ENCODE results near the gene ZNF30. TPM values are rescaled to one million over a fixed set of nuclear protein-coding genes. Genes with fewer than 3 reads are reported as not detected.

Gene ZNF30
- total and polyA plus RNA-seq, 2 of the 4 experiments (the other 2 are of a cell fraction), result 1.3 to 2.9 TPM

DNA sequence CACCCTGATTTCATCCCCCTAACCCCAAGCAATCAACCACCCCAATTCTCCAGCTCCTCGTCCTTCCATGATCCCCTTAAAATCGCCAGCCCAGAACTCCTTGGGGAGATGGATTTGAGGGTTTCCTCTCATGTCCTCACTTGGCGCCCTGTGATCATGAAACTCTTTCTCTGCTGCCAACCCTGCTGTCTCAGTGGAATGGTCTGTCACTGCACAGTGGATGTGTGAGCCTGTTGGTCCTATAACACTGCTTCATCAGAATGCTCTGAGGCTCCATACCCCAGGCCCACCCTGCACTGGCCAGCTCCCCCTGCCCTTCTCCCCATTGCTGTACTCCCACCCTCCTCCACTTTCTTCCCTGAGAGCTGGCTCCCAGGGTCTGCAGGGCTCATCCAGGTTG, 49.9 kb downstream of the ZNF30 start:
- Histone ChIP-seq H3K27ac (ENCODE audit: insufficient read depth, low read length) (no peak overlapping the region), H2AK5ac (ENCODE audit: low read depth, low read length) (no peak overlapping the region), H4K5ac (ENCODE audit: low read depth, low read length) (no peak overlapping the region), H3K18ac (ENCODE audit: low read depth, low read length) (no peak overlapping the region), H3K56ac (ENCODE audit: extremely low read depth, insufficient read depth, low read length) (no peak overlapping the region), H4K20me1 (ENCODE audit: insufficient read depth, low read length) (no peaks in the 10 kb centered on the region), H3K4me1 (ENCODE audit: control insufficient read depth, insufficient read depth, low read length) (no peaks in the 10 kb centered on the region), H3K27me3 (ENCODE audit: control insufficient read depth, insufficient read depth, low read length) (peaks cover 7% of the 10 kb centered on the region), H3K9me3 (ENCODE audit: control insufficient read depth, insufficient read depth, low read length) (peaks cover 7% of the 10 kb centered on the region), H3K14ac (replicated peaks; ENCODE audit: low read depth, low read length) (no peak overlapping the region), H2BK20ac (ENCODE audit: low read depth, low read length) (no peak overlapping the region), H2AK9ac (replicated peaks; ENCODE audit: low read depth, low read length, poor library complexity) (no peak overlapping the region), H3K4ac (ENCODE audit: low read depth, low read length) (no peak overlapping the region), H3K79me1 (ENCODE audit: low read depth in 1 of 2, low read length in 2 of 2) (no peaks in the 10 kb centered on the region), H3K9ac (ENCODE audit: low read depth, low read length) (no peak overlapping the region), H2AFZ (replicated peaks; ENCODE audit: low read length, poor library complexity) (no peak overlapping the region), H3K23ac (ENCODE audit: low read depth, low read length) (no peak overlapping the region), H4K91ac (ENCODE audit: insufficient read depth, low read depth, low read length) (no peak overlapping the region), H3K36me3 (ENCODE audit: control insufficient read depth, insufficient read depth, low read length) (no peaks in the 10 kb centered on the region), H2BK120ac (ENCODE audit: low read depth, low read length) (no peak overlapping the region), H2BK5ac (ENCODE audit: low read depth, low read length, poor library complexity, severe bottlenecking) (no peak overlapping the region), H4K8ac (ENCODE audit: low read depth in 2 of 2, low read length in 2 of 2) (no peak overlapping the region), H3K4me3 (ENCODE audit: insufficient read depth, low read depth, low read length) (no peak overlapping the region), H3K9me1 (ENCODE audit: insufficient read depth, low read length) (no peaks in the 10 kb centered on the region), H2BK15ac (ENCODE audit: low read depth, low read length) (no peak overlapping the region), H3K4me2 (ENCODE audit: low read depth, low read length) (no peak overlapping the region)
- CTCF ChIA-PET, result no interaction called here
- WGBS, 2 experiments (ENCODE audit: extremely low coverage in 2 of 2, insufficient read length in 1 of 2), result 88% methylated on average over 1 of the region's 3 CpGs; no CpG with 5 or more reads in 1 of the 2 experiments
- DNase-seq, result no peak
- BruUV-seq (replicated peaks), result no TSS peak
- TF ChIP-seq MXI1 (IDR thresholded peaks at IDR 0.05; ENCODE audit: borderline replicate concordance, low read depth, low read length), result no peak
- TF ChIP-seq RAD21 (IDR thresholded peaks at IDR 0.05; ENCODE audit: low read length), result no peak
- no peak for TF ChIP-seq CHD1 (IDR thresholded peaks at IDR 0.05; ENCODE audit: low read depth, low read length)
- TF ChIP-seq CEBPB (IDR thresholded peaks at IDR 0.05; ENCODE audit: low read depth, low read length), result no peak
- no peak for TF ChIP-seq FOS (IDR thresholded peaks at IDR 0.05; ENCODE audit: low read depth, low read length)
- TF ChIP-seq, protein P1, sequence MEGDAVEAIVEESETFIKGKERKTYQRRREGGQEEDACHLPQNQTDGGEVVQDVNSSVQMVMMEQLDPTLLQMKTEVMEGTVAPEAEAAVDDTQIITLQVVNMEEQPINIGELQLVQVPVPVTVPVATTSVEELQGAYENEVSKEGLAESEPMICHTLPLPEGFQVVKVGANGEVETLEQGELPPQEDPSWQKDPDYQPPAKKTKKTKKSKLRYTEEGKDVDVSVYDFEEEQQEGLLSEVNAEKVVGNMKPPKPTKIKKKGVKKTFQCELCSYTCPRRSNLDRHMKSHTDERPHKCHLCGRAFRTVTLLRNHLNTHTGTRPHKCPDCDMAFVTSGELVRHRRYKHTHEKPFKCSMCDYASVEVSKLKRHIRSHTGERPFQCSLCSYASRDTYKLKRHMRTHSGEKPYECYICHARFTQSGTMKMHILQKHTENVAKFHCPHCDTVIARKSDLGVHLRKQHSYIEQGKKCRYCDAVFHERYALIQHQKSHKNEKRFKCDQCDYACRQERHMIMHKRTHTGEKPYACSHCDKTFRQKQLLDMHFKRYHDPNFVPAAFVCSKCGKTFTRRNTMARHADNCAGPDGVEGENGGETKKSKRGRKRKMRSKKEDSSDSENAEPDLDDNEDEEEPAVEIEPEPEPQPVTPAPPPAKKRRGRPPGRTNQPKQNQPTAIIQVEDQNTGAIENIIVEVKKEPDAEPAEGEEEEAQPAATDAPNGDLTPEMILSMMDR (conservative IDR thresholded peaks at IDR 0.05; ENCODE audit: low read depth, low read length), result no peak
- no peak for TF ChIP-seq RFX5 (IDR thresholded peaks at IDR 0.05; ENCODE audit: low read depth, low read length)
- no peak for TF ChIP-seq NFE2L2 (IDR thresholded peaks at IDR 0.05; ENCODE audit: low read depth, low read length)
- dilution Hi-C loops (cut with HindIII; ENCODE audit: low sequenced_read_pairs, unreplicated experiment), result no loop called here
- POLR2A ChIA-PET (ENCODE audit: unreplicated experiment), result no interaction called here
- in situ Hi-C loops (cut with MboI; ENCODE audit: low sequenced_read_pairs), result no loop called here
- no peak for ATAC-seq (ENCODE audit: low read depth)
- intact Hi-C loops (cut with micrococcal nuclease), result no loop called here
